K562 (cell line): Measurements from ENCODE around the gene APLP1. TPM values are rescaled to one million over a fixed set of nuclear protein-coding genes. Genes with fewer than 3 reads are reported as not detected.

Experiments
- ATAC-seq: fragments of 200-7000 bp; cut with Tn5 transposase; 3 replicates; pipeline ENCODE4 v1.9.1; 2020; ENCODE audit warnings: moderate library complexity
- BruUV-seq: library from RNA; stranded (reverse); fragments of 400-500 nt; replicated peaks from 2 replicates; lab custom pipeline; 2021; lab: Mats Ljungman, UMichigan
- CTCF ChIA-PET: fragments of 300-600 bp; formaldehyde crosslinking; extraction: SDS; loops from one replicate; lab custom pipeline; 2021; ENCODE audit warnings: low intra/inter-chr PET ratio; lab: Yijun Ruan, JAX
- POLR2A ChIA-PET: fragments of 300-600, 350-650 bp; sonication (Branson Sonifier 250); formaldehyde crosslinking; extraction: SDS; loops from one replicate; lab custom pipeline; 2021; ENCODE audit warnings: antibody characterized with exemption, inconsistent platforms; lab: Yijun Ruan, JAX
- DNase-seq, 4 experiments: peaks; one replicate each; pipeline versions ENCODE4 v3.0.0 to v3.0.0-alpha.2; 2011 to 2018; ENCODE audit warnings: low spot score in 3 of 4, mixed read lengths in 3 of 4; ENCODE audit errors: extremely low read depth in 1 of 4
- FAIRE-seq: peaks from 2 replicates; lab custom pipeline; 2011; peaks lifted over from hg19 to GRCh38; lab: Jason Lieb, UNC
- H2AFZ ChIP-seq: 2 replicates; pipeline ENCODE4 v1.6.0; 2011; ENCODE audit warnings: low read depth, low read length, control low read depth, inconsistent platforms
- H3K27ac ChIP-seq: fragments of 200-600 bp; 3 replicates; pipeline ENCODE4 v1.8.0; 2011; ENCODE audit warnings: low read depth, mild to moderate bottlenecking, control low read depth, inconsistent platforms, low read length, moderate library complexity, mixed read lengths; ENCODE audit errors: extremely low read depth
- H3K27me3 ChIP-seq, 2 experiments: fragments of 300-600 bp in 1 of 2; 2 replicates in 1 of 2; 3 replicates in 1 of 2; pipeline versions ENCODE4 v1.6.0 to v1.8.0; 2011; ENCODE audit warnings: inconsistent platforms in 2 of 2, low read length in 2 of 2, mild to moderate bottlenecking in 1 of 2, mixed read lengths in 1 of 2, moderate library complexity in 1 of 2; ENCODE audit not compliant: control insufficient read depth in 2 of 2, insufficient read depth in 2 of 2
- H3K36me3 ChIP-seq: fragments of 300-600 bp; 3 replicates; pipeline ENCODE4 v1.8.0; 2011; ENCODE audit warnings: mild to moderate bottlenecking, low read length, inconsistent platforms; ENCODE audit not compliant: control insufficient read depth, insufficient read depth
- H3K4me1 ChIP-seq, 2 experiments: fragments of 200-600 bp in 1 of 2; replicated peaks in 1 of 2; 2 replicates in 1 of 2; 3 replicates in 1 of 2; pipeline versions ENCODE4 v1.5.1 to v1.8.0; 2011; ENCODE audit warnings: inconsistent platforms in 2 of 2, low read length in 2 of 2, mild to moderate bottlenecking in 1 of 2, mixed read lengths in 1 of 2, moderate library complexity in 1 of 2; ENCODE audit not compliant: control insufficient read depth in 2 of 2, insufficient read depth in 2 of 2
- H3K4me2 ChIP-seq: 2 replicates; pipeline ENCODE4 v1.6.1; 2011; ENCODE audit warnings: low read length, control low read depth, inconsistent platforms, mixed read lengths; ENCODE audit not compliant: insufficient read depth
- H3K4me3 ChIP-seq: fragments of 200-600 bp; sonication (generic), shearing (Covaris generic); 2 replicates; pipeline ENCODE4 v1.5.1; 2016; ENCODE audit warnings: control low read depth, inconsistent platforms
- H3K79me2 ChIP-seq: fragments of 200-600 bp; 3 replicates; pipeline ENCODE4 v1.8.0; 2011; ENCODE audit warnings: low read length, inconsistent platforms; ENCODE audit not compliant: control insufficient read depth, insufficient read depth
- H3K9ac ChIP-seq, 2 experiments: 2 replicates each; pipeline versions ENCODE4 v1.6.0 to v1.6.1; 2011; ENCODE audit warnings: low read depth in 2 of 2, low read length in 2 of 2, control low read depth in 1 of 2, inconsistent platforms in 1 of 2, mild to moderate bottlenecking in 1 of 2, mixed read lengths in 1 of 2; ENCODE audit not compliant: insufficient read depth in 1 of 2
- H3K9me1 ChIP-seq: one replicate; pipeline ENCODE4 v1.6.0; 2011; ENCODE audit warnings: inconsistent platforms, mild to moderate bottlenecking, low read length, moderate library complexity; ENCODE audit not compliant: control insufficient read depth, insufficient read depth
- H3K9me3 ChIP-seq: replicated peaks from 2 replicates; pipeline ENCODE4 v1.5.1; 2011; ENCODE audit warnings: low read depth, low read length, inconsistent platforms; ENCODE audit not compliant: control insufficient read depth, insufficient read depth
- H4K20me1 ChIP-seq: replicated peaks from 2 replicates; pipeline ENCODE4 v1.6.1; 2011; ENCODE audit warnings: low read length, inconsistent platforms, mixed read lengths; ENCODE audit not compliant: control insufficient read depth, insufficient read depth
- CHAMP1 ChIP-seq: fragments of 450-650 bp; IDR thresholded peaks from 2 replicates; pipeline ENCODE4 v1.6.1; 2016; ENCODE audit warnings: mild to moderate bottlenecking
- ELF2 ChIP-seq: fragments of 250-450 bp; sonication (Bioruptor Pico); IDR thresholded peaks from 2 replicates; pipeline ENCODE4 v1.5.0; 2021; ENCODE audit warnings: mild to moderate bottlenecking
- KAT8 ChIP-seq: fragments of 450-650 bp; IDR thresholded peaks from 2 replicates; pipeline ENCODE4 v1.6.1; 2016; ENCODE audit warnings: low read depth, mild to moderate bottlenecking
- NFIX ChIP-seq: fragments of 250-450 bp; sonication (Bioruptor Pico); IDR thresholded peaks from 2 replicates; pipeline ENCODE4 v1.4.0; 2020; ENCODE audit warnings: low read depth, mild to moderate bottlenecking, moderate library complexity
- NFRKB ChIP-seq: fragments of 450-650 bp; IDR thresholded peaks from 2 replicates; pipeline ENCODE4 v1.6.1; 2016; ENCODE audit warnings: low read depth
- PHF8 ChIP-seq: fragments of 200-600 bp; sonication (generic); IDR thresholded peaks from 2 replicates; pipeline ENCODE4 v1.6.1; 2012; ENCODE audit warnings: mixed run types, mild to moderate bottlenecking, inconsistent platforms, low read length, moderate library complexity, borderline replicate concordance
- SAP30 ChIP-seq: fragments of 200-600 bp; sonication (generic); IDR thresholded peaks from 2 replicates; pipeline ENCODE4 v1.6.1; 2012; ENCODE audit warnings: borderline replicate concordance, low read depth, mild to moderate bottlenecking, moderate library complexity, low read length, control low read depth, inconsistent platforms; ENCODE audit not compliant: insufficient read depth, poor library complexity, severe bottlenecking
- ZNF121 ChIP-seq: sonication (generic); formaldehyde crosslinking; conservative IDR thresholded peaks from 2 replicates; pipeline ENCODE4 v1.8.0; 2022; ENCODE audit warnings: missing genetic modification reagents
- WGBS: fragments of 100-300 bp; shearing (Covaris generic); methylation state at CpG from one replicate; pipeline ENCODE4 v1.1.6; 2016; ENCODE audit warnings: low coverage, mixed read lengths; ENCODE audit not compliant: insufficient coverage; ENCODE audit errors: missing lambda C conversion rate; 5-methylcytosine and 5-hydroxymethylcytosine counted together
- in situ Hi-C: fragments of 300-500 bp; cut with MboI; formaldehyde crosslinking; loops from 4 replicates; pipeline ENCODE4 v1.15.0; 2018; ENCODE audit warnings: inconsistent platforms, mixed read lengths
- intact Hi-C: fragments of 100-400 bp; cut with micrococcal nuclease; formaldehyde crosslinking; loops from 2 replicates; pipeline ENCODE4 v1.14.2; 2022
- polyA plus RNA-seq, 8 experiments: library from polyadenylated mRNA; depleted of rRNA in 4 of 8; stranded (reverse) in 5 of 8; unstranded in 3 of 8; fragments of >200 nt; fragmentation: Nextera tagmentation in 2 of 8; fragmentation: Illumina TruSeq in 1 of 8; extraction: Ambion mirVana in 2 of 8; extraction: Trizol in 1 of 8; gene quantifications; 2 replicates each; pipeline versions ENCODE4 v1.2.1 to v1.2.3, GENCODE V29; 2011 to 2014; ENCODE audit warnings: inconsistent platforms in 1 of 8, missing spikeins in 1 of 8
- total RNA-seq, 7 experiments: library from RNA; depleted of rRNA in 6 of 7; stranded (reverse); fragments of >200 nt in 6 of 7; fragmentation: Illumina TruSeq in 2 of 7; extraction: Trizol in 2 of 7; gene quantifications; 2 replicates each; pipeline versions ENCODE4 v1.2.1 to v1.2.3, GENCODE V29; 2011 to 2021; ENCODE audit warnings: low replicate concordance in 1 of 7
- TF ChIP-seq, protein P1 (sequence below): fragments of 250-450 bp; sonication (Bioruptor Pico); IDR thresholded peaks from 2 replicates; pipeline ENCODE4 v1.8.0; 2021; ENCODE audit warnings: moderate library complexity, mild to moderate bottlenecking, inconsistent platforms

Gene APLP1
- total and polyA plus RNA-seq, 9 of the 15 experiments (the other 6 are each of a cell fraction or from before 2014, with no cell fraction given), result 0.69 to 9.9 (median 4.7) TPM

DNA sequence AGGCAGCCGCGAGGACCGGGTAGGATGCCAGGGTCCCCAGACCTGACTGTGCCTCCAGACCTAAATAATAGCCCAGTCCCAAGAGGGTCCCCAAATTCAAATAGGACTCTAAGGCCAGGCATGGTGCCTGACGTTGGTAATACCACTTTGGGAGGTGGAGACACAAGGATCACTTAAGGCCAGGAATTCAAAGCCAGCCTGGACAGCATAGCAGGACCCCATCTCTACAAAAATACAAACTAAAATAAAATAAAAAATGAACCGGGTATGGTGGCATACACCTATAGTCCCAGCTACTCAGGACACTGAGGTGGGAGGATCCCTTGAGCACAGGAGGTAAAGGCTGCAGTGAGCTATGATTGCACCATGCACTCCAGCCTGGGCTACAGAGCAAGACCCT is 5.4 kb upstream of the APLP1 start:
- no peak for FAIRE-seq
- no peak overlapping the region for H3K9ac ChIP-seq
- no peak for DNase-seq
- BruUV-seq, result no TSS peak
- in situ Hi-C loops, result no loop called here
- H3K4me1 ChIP-seq, result peaks cover 9 to 37% of the 10 kb centered on the region in 2 experiments; a peak in 3 of 5 replicates
- H2AFZ ChIP-seq, result no peak overlapping the region
- H3K36me3 ChIP-seq, result no peaks in the 10 kb centered on the region
- WGBS, result 36% methylated on average over 3 of the region's 5 CpGs
- H3K79me2 ChIP-seq, result no peaks in the 10 kb centered on the region
- no peaks in the 10 kb centered on the region for H4K20me1 ChIP-seq
- H3K4me2 ChIP-seq, result no peak overlapping the region
- peaks cover 5% of the 10 kb centered on the region; the same call in 1 of the 2 replicates for H3K9me3 ChIP-seq
- no peaks in the 10 kb centered on the region for H3K9me1 ChIP-seq
- intact Hi-C loops, result no loop called here
- POLR2A ChIA-PET, result no interaction called here
- H3K27ac ChIP-seq, result no peak overlapping the region
- CTCF ChIA-PET, result no interaction called here
- H3K27me3 ChIP-seq, result peaks cover 6 to 26% of the 10 kb centered on the region in 2 experiments; a peak in 3 of 5 replicates
- ATAC-seq, result no peak
- no peak for TF ChIP-seq KAT8
- TF ChIP-seq, protein P1, sequence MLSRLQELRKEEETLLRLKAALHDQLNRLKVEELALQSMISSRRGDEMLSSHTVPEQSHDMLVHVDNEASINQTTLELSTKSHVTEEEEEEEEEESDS (CRISPR knock-in tag), result no peak
- peak; percentile 81; the same call in 1 of the 2 replicates for TF ChIP-seq ZNF121 (CRISPR knock-in tag)
- no peak overlapping the region for H3K4me3 ChIP-seq

- no TSS peak for BruUV-seq
- Histone ChIP-seq H3K4me2 (no peak overlapping the region; the same call in 1 of the 2 replicates), H2AFZ (no peak overlapping the region; the same call in none of the 2 replicates), H3K27me3 (peaks cover 0 to 5% of the 10 kb centered on the region in 2 experiments; a peak in 1 of 5 replicates), H3K79me2 (no peaks in the 10 kb centered on the region), H3K27ac (no peak overlapping the region), H4K20me1 (peaks cover 4% of the 10 kb centered on the region; the same call in 1 of the 2 replicates), H3K4me1 (peaks cover 20 to 45% of the 10 kb centered on the region in 2 experiments), H3K9me3 (no peaks in the 10 kb centered on the region), H3K9ac (no peak overlapping the region), H3K36me3 (no peaks in the 10 kb centered on the region), H3K4me3 (peak overlapping the region; percentile 36; the same call in 1 of the 2 replicates), H3K9me1 (no peaks in the 10 kb centered on the region)
- 6% methylated on average over 7 of the region's 15 CpGs for WGBS
- FAIRE-seq, result no peak
- no peak for ATAC-seq
- intact Hi-C loops (no loop called here), in situ Hi-C loops (no loop called here)
- POLR2A ChIA-PET, result interaction anchor here (0.6 to 1.7 kb wide), 2 partner anchors 11 to 33 kb away, joined by 4 to 9 read pairs; no protein-coding TSS in a partner anchor
- no peak for TF ChIP-seq NFIX
- no peak for TF ChIP-seq ELF2 (CRISPR knock-in tag)
- no peak for TF ChIP-seq NFRKB
- TF ChIP-seq SAP30, result peak; percentile 4
- no peak for TF ChIP-seq CHAMP1
- TF ChIP-seq PHF8, result peak; percentile 4; the same call in 1 of the 2 replicates
- no peak for DNase-seq
- CTCF ChIA-PET, result no interaction called here
These were observed 501 bp downstream of the APLP1 start for GRCh38 chr19:35868823-35869326.
